HG03025 (cell line): ENCODE measurements around the gene ASXL1.
"Not testable (repeated sequence)": the region's sequence is repeated elsewhere in the genome, so short reads cannot be mapped to it uniquely, and the experiment has no call there.

Source experiments
- ATAC-seq: cut with Tn5 transposase; IDR thresholded peaks from one replicate; pipeline ENCODE4 v1.9.1; 2021; ENCODE audit warnings: mild to moderate bottlenecking, moderate library complexity; ENCODE audit not compliant: unreplicated experiment, low FRiP score

Gene ASXL1

GRCh38 chr20:32397567-32398084 lies 39.5 kb downstream of the ASXL1 start:
- no peak for ATAC-seq

GRCh38 chr20:32400476-32400875 lies 42.3 kb downstream of the ASXL1 start:
- ATAC-seq: no peak

- no peak for ATAC-seq
These were observed 45.9 kb downstream of the ASXL1 start for GRCh38 chr20:32404017-32404416.

GRCh38 chr20:32406701-32407100 lies 48.6 kb downstream of the ASXL1 start:
- no peak for ATAC-seq

- ATAC-seq: not testable (repeated sequence)
These were observed 49.1 kb downstream of the ASXL1 start for GRCh38 chr20:32407131-32407750.

- ATAC-seq: no peak
These were observed 54.0 kb downstream of the ASXL1 start for GRCh38 chr20:32411955-32412706.

GRCh38 chr20:32415494-32415893 lies 57.4 kb downstream of the ASXL1 start:
- no peak for ATAC-seq

GRCh38 chr20:32416206-32416605 lies 58.1 kb downstream of the ASXL1 start:
- no peak for ATAC-seq

- ATAC-seq: no peak
These were observed 60.2 kb downstream of the ASXL1 start for GRCh38 chr20:32418376-32418775.

- ATAC-seq: no peak
These were observed 63.2 kb downstream of the ASXL1 start for GRCh38 chr20:32421290-32421689.

GRCh38 chr20:32427996-32428395 lies 69.9 kb downstream of the ASXL1 start:
- ATAC-seq: no peak

GRCh38 chr20:32429343-32429742 lies 71.2 kb downstream of the ASXL1 start:
- ATAC-seq: no peak

GRCh38 chr20:32429745-32430360 lies 71.7 kb downstream of the ASXL1 start:
- no peak for ATAC-seq

GRCh38 chr20:32431457-32431856 lies 73.3 kb downstream of the ASXL1 start:
- no peak for ATAC-seq

- ATAC-seq: no peak
These were observed 74.1 kb downstream of the ASXL1 start for GRCh38 chr20:32432277-32432676.

GRCh38 chr20:32433311-32434021 lies 75.3 kb downstream of the ASXL1 start:
- ATAC-seq: no peak

- ATAC-seq: no peak
These were observed 76.3 kb downstream of the ASXL1 start for GRCh38 chr20:32434434-32434833.

- ATAC-seq: no peak
These were observed 77.4 kb downstream of the ASXL1 start for GRCh38 chr20:32435449-32436107.

GRCh38 chr20:32436142-32436861 lies 78.2 kb downstream of the ASXL1 start:
- no peak for ATAC-seq

- no peak for ATAC-seq
These were observed 78.8 kb downstream of the ASXL1 start for GRCh38 chr20:32436968-32437367.
